ENCODE data around the gene PLA2G7.

GRCh38 chr6:46676604-46677313 lies 58.4 kb downstream of the PLA2G7 start:
- TF ChIP-seq POLR2AphosphoS5 (IDR thresholded peaks at IDR 0.05; ENCODE audit: insufficient read depth, low read depth, low read length) (no peak), CTCF (IDR thresholded peaks at IDR 0.05; ENCODE audit: extremely low read depth in 1 of 2, insufficient read depth in 1 of 2, low read depth in 1 of 2, low read length in 2 of 2) (no peak), JUN (IDR thresholded peaks at IDR 0.05; ENCODE audit: borderline replicate concordance, insufficient read depth, insufficient read length, low read depth) (no peak)

Data from endothelial cell of umbilical vein (primary cell).